Glomerular visceral epithelial cell (primary cell): Measurements from ENCODE around the gene KHSRP.

Source experiments
- DNase-seq: peaks from one replicate; pipeline ENCODE4 v3.0.0-alpha.2; 2016; ENCODE audit errors: extremely low spot score

KHSRP gene

GRCh38 chr19:6392221-6393073 lies 32.2 kb downstream of the KHSRP start:
- no peak for DNase-seq

- no peak for DNase-seq
Measured at GRCh38 chr19:6387372-6387771, 37.2 kb downstream of the KHSRP start.

GRCh38 chr19:6384381-6384780 lies 40.2 kb downstream of the KHSRP start:
- no peak for DNase-seq

GRCh38 chr19:6383188-6383587 lies 41.4 kb downstream of the KHSRP start:
- DNase-seq = no peak

GRCh38 chr19:6381030-6381750 lies 43.4 kb downstream of the KHSRP start:
- no peak for DNase-seq

DNA sequence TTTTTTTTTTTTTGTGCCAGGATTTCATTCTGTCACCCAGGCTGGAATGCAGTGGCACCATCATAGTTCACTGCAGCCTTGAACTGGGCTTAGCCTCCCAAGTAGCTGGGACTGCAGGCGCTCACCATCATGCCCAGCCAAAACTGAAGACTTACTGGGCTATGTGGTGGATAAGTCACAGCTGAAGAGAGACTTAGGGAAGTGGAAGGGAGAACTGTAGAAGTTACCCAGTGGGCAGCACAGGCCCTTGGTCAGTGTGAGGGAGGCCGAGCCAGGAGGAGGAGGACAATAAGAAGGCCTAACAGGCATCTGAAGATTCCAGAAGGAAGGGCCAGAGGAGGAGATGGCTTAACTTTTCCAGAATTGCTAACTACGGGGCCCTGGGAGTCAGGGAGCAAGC lies 44.9 kb downstream of the KHSRP start:
- DNase-seq = no peak

DNA sequence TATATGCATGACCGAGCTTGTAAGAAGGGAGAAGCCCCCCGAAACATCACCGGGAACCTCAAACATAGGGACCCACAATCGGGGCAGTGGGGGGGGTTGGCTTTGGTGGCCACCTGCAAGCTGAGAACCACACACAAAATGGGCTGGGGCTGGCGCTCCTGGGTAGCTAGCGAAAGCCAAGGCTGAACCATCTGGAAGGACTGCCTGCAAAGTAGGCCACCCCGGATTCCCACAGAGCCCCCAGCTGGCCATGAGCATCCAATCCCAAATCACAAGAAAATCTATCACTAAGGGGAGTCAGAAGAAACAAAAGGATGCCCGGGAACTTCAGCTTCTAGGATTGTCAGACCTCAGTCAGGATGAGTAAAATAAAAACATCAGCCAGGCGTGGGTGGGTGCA lies 46.1 kb downstream of the KHSRP start:
- DNase-seq = no peak

- peak; percentile 78 for DNase-seq
Measured at GRCh38 chr19:6378041-6378440, 46.6 kb downstream of the KHSRP start.

DNA sequence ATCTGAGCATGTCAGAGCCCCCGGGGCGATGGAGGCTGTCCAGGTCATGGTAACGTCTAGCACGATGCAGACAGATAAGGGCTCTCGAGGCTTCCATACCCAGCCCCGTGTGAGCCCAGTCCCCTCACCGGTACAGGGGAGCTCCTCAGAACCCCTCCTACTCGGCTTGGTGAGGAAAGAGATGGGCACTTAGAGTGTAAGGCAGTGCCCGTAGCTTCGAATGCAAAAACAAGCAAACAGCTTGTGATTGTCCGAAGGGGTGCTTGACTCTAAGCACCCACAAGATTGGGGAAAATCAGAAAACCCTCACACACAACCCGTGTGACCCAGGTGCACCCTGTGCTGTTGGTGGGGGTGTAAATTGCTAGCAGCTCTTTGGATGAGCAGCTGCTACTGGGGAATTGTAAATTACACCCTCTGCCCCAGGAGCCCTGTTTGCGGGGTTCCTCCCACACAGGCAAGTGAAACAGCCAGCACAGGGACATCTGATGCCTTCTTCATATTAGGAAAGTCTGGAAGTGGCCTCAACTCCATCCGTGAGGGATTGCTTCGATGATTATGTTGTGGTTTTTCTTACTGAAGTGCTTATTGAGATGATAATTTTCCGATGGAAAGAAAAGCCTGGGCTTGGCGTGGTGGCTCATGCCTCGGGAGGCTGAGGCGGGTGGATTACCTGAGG lies 48.0 kb downstream of the KHSRP start:
- DNase-seq = no peak

- DNase-seq = no peak
Measured at GRCh38 chr19:6375411-6376010, 49.1 kb downstream of the KHSRP start, which contains the start of gene PSPN. TSS of gene PSPN (minus strand) at chr19:6375933. CDS start at chr19:6375849, 84 bp downstream.

DNA sequence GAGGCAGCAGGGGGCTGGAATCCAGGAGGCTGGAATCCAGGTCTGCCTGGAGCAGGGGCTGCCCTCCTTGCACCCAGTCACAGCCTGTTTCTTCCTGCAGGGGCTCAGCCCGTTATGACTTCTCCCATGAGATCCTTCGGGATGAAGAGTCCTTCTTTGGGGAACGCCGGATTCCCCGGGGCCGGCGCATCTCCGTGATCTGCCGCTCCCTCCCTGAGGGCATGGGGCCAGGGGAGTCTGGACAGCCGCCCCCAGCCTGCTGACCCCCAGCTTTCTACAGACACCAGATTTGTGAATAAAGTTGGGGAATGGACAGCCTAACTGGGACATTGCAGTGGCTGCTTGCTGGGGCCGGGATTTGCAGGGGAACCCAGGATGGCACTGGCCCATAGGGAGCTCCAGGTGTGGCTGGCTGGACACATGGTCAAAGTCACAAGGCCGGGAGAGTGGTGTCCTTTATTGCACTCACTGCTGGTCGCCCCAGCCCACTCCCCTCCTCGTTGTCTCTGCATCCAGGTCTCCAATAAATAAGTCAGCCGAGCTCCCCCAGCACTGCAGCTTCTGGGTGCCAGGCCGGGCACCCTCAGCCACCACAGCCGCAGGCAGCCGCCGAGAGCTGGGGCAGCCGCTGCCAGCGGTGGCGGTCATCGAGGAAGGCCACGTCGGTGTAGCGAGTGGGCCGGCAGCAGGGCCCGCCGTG lies 49.8 kb downstream of the KHSRP start:
- DNase-seq = no peak

GRCh38 chr19:6374161-6374709 lies 50.4 kb downstream of the KHSRP start:
- no peak for DNase-seq

GRCh38 chr19:6373813-6374108 lies 50.9 kb downstream of the KHSRP start:
- no peak for DNase-seq

DNA sequence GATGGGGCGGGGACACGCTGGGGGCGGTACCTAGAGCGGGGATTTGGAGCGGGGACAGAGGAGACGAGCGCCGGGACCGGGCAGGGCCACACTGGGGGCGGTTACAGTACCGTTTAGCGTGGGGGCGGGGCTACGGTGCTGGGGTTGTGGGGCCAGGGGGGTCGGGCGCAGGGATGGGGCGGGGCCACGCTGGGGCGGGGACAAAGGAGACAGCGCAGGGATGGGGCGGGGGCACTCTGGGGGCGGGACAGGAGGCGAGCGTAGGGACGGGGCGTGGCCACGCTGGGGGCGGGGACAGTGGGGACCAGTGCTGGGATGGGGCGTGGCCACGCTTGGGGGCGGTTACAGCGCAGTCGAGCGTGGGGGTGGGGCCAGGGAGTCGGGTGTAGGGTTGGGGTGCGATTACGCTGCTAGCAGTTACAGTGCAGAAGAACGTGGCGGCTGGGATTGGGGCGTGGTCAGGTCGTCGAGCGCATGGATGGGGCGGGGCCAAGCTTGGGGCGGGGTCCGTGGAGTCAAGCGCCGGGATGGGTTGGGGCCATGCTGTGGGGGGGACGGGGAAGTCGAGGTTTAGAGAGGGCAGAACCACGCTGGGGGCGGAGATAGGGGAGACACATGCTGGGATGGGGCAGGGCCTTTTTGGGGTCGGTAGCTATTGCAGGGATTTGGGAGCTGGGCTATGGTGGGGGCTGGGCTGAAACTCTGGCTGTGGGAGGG lies 51.4 kb downstream of the KHSRP start:
- DNase-seq = peak; percentile 98

DNA sequence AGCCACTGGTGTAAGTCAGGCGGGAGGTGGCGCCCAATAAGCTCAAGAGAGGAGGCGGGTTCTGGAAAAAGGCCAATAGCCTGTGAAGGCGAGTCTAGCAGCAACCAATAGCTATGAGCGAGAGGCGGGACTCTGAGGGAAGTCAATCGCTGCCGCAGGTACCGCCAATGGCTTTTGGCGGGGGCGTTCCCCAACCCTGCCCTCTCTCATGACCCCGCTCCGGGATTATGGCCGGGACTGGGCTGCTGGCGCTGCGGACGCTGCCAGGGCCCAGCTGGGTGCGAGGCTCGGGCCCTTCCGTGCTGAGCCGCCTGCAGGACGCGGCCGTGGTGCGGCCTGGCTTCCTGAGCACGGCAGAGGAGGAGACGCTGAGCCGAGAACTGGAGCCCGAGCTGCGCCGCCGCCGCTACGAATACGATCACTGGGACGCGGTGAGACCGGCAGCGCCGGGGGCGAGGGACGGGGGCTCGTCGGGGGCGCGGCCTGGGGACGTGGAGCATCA lies 52.0 kb downstream of the KHSRP start, which contains the start of gene ALKBH7:
ALKBH7 (plus strand) TSS at position 201 of the 502 bp plus-strand sequence; CDS start at position 228, 27 bp downstream.
- peak; percentile 100 for DNase-seq

DNA sequence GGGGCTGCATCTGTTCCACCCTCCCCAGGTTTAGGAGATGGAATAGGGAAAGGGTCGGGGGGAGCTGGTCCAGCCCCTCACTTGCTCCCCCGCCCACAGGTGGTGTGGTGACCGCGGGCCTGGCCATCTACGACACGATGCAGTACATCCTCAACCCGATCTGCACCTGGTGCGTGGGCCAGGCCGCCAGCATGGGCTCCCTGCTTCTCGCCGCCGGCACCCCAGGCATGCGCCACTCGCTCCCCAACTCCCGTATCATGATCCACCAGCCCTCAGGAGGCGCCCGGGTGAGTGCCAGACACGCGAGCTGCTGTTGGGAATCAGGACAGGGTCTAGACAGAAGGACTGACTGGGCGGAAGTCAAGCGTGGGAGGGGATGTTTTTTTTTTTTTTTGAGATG lies 60.3 kb downstream of the KHSRP start:
- no peak for DNase-seq
